ENCODE data around the gene ALPK1.

- TF ChIP-seq, protein P1, sequence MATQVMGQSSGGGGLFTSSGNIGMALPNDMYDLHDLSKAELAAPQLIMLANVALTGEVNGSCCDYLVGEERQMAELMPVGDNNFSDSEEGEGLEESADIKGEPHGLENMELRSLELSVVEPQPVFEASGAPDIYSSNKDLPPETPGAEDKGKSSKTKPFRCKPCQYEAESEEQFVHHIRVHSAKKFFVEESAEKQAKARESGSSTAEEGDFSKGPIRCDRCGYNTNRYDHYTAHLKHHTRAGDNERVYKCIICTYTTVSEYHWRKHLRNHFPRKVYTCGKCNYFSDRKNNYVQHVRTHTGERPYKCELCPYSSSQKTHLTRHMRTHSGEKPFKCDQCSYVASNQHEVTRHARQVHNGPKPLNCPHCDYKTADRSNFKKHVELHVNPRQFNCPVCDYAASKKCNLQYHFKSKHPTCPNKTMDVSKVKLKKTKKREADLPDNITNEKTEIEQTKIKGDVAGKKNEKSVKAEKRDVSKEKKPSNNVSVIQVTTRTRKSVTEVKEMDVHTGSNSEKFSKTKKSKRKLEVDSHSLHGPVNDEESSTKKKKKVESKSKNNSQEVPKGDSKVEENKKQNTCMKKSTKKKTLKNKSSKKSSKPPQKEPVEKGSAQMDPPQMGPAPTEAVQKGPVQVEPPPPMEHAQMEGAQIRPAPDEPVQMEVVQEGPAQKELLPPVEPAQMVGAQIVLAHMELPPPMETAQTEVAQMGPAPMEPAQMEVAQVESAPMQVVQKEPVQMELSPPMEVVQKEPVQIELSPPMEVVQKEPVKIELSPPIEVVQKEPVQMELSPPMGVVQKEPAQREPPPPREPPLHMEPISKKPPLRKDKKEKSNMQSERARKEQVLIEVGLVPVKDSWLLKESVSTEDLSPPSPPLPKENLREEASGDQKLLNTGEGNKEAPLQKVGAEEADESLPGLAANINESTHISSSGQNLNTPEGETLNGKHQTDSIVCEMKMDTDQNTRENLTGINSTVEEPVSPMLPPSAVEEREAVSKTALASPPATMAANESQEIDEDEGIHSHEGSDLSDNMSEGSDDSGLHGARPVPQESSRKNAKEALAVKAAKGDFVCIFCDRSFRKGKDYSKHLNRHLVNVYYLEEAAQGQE (IDR thresholded peaks at IDR 0.05; ENCODE audit: insufficient read depth in 1 of 2, low read depth in 2 of 2, low read length in 2 of 2), result no peak
- TF ChIP-seq TAF1 (IDR thresholded peaks at IDR 0.05; ENCODE audit: borderline replicate concordance, insufficient read depth, low read length), result no peak
- TF ChIP-seq POLR2AphosphoS5 (IDR thresholded peaks at IDR 0.05; ENCODE audit: low read depth, low read length), result no peak
- no peak for TF ChIP-seq SIN3A (IDR thresholded peaks at IDR 0.05; ENCODE audit: borderline replicate concordance, insufficient read depth, low read length)
Measured at GRCh38 chr4:112329672-112330375, 32.7 kb downstream of the ALPK1 start.
